Measurements from ENCODE around the gene CD82.

DNA sequence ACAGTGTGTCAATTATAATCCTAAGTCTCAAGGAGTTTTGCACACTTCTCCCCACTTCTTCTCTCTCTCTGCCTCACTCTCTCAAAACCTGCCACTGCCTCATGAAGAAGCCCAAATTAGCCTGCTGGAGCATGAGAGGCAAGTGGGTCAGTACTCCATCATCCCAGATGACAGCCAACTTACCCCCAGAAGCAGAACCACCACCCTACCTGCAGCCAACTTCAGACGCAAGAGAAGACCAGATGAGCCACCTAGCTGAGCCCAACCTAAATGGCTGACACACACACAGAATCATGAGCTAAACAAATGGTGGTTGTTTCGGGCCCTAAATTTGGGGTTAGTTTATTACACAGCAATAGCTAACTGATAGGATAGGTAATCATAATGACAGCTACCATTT is 61.2 kb downstream of the CD82 start:
- no peak for TF ChIP-seq YY1 (IDR thresholded peaks at IDR 0.05; ENCODE audit: insufficient read depth, insufficient read length)
- TF ChIP-seq SUZ12 (IDR thresholded peaks at IDR 0.05; ENCODE audit: extremely low read depth, insufficient read depth, insufficient read length): no peak
- TF ChIP-seq ZNF274 (IDR thresholded peaks at IDR 0.05; ENCODE audit: low read depth, low read length): no peak

Data from NT2/D1 (cell line).